Right kidney (tissue), 1 donor: Measurements from ENCODE around the gene HIP1.
"Not testable (repeated sequence)": the region's sequence is repeated elsewhere in the genome, so short reads cannot be mapped to it uniquely, and the experiment has no call there.

ENCODE experiments used
- DNase-seq: peaks from one replicate; pipeline ENCODE4 v3.0.0-alpha.2; 2016

Gene HIP1

DNA sequence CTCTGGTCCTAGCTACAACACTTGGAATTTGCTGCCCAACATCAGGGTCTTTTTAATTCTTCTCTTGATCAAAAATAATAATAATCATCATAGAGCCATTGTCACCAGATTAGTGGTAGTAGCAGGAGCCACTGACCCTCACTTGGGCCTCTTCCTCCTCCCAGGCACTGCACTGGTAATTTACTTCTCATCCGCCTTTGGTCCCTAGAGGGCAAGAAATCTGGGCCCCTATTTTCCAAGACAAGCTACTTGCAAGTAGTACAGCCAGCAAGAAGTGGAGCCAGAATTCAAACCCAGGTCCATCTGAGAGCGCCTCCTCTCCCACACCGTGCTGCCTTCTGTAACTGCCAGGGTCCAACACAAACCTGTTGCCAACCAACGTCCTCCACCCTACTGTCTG lies 125.4 kb downstream of the HIP1 start:
- DNase-seq = no peak

DNA sequence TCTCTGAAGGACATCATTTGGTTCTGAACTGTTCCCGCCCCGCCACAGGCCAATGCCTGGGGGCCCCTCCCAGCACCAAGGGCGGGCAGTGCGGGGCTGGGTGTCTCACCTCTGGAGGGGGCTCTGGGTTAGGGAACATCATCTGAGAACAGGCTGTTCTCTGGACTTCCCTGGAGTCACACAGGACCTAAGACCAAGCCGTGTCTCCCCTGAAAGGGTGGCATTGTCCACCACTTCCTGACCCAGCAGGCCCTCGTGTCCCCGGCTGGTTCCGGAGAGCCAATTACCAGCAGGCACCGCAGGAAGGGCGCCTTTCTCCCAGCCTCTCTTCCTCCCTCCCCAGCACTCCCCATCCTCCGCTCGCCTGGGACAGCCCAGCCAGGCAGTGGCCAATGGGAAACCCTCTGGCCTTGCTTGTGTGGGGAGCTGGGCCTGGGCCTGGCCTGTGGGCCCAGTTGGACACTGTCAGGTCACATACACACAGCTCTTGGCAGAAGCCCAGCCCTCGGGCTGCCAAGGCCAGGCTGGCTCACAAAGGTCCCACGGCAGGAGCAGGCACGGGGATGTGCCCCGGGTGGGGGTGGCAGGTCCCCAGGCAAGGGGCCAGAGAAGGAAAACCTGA lies 127.1 kb downstream of the HIP1 start:
- no peak for DNase-seq

- not testable (repeated sequence) for DNase-seq
These were observed 129.3 kb downstream of the HIP1 start for GRCh38 chr7:75609416-75609815.

DNA sequence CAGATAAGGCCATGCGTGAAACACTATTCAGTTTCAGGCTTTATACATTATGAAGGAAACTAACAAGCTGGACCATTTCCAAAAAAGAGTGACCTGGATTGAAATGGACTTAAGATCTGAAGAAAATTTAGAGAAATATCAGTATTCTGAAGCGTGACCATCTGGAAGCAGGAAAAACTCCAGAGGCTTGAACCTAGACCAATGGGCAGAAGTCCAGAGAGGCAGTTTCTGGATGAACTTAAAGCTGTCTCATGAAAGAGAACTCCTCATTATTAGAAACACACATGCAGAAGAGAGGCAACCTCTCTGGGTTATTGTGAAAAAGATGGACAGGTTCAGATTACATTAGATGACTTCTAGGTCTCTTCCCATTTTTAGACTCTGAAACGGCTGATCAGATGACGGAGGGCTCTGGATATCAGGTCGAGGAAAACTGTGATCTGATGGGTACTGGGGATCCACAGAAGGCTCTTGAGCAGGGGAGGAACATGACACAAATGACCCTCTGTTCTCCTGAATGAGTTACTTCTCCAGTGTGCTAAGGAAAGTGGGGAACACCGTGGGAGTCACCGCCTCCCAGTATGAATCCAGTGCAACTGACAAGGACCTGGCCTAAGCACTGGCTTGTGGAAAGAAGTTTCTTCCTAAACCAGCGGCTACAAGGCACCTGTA lies 130.2 kb downstream of the HIP1 start:
- DNase-seq = no peak

GRCh38 chr7:75604408-75604807 lies 134.3 kb downstream of the HIP1 start:
- no peak for DNase-seq

GRCh38 chr7:75602831-75603230 lies 135.9 kb downstream of the HIP1 start:
- not testable (repeated sequence) for DNase-seq

GRCh38 chr7:75601539-75601938 lies 137.2 kb downstream of the HIP1 start:
- DNase-seq = no peak

GRCh38 chr7:75600748-75601147 lies 138.0 kb downstream of the HIP1 start:
- not testable (repeated sequence) for DNase-seq

- DNase-seq = peak; percentile 82
These were observed 139.4 kb downstream of the HIP1 start for GRCh38 chr7:75599244-75599781.

- no peak for DNase-seq
These were observed 141.8 kb downstream of the HIP1 start for GRCh38 chr7:75596727-75597614.

- DNase-seq = no peak
These were observed 143.0 kb downstream of the HIP1 start for GRCh38 chr7:75595766-75596165.

DNA sequence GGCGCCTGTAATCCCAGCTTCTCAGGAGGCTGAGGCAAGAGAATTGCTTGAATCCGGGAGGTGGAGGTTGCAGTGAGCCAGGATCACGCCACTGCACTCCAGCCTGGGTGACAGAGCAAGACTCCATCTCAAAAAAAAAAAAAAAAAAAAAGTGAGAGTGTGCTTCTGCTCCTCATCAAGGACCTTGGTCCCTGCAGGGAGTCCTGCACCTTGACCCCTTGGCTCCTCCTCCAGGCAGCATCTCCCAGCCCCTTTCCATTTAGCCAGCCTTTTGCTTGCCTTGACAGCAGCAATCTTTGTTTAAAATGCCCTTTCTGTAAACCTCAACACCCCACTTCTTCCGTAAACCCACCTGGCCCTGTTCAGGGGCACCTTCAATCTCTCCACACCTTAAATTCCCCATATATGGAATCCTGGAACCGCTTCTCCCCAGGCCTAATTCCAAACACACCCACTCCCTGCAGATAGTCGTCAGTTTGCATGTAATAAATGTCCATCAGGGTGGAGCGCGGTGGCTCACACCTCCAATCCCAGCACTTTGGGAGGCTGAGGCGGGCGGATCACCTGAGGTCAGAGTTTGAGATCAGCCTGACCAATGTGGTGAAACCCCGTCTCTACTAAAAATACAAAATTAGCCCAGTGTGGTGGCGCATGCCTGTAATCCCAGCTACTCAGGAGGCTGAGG lies 145.1 kb downstream of the HIP1 start:
- not testable (repeated sequence) for DNase-seq

DNA sequence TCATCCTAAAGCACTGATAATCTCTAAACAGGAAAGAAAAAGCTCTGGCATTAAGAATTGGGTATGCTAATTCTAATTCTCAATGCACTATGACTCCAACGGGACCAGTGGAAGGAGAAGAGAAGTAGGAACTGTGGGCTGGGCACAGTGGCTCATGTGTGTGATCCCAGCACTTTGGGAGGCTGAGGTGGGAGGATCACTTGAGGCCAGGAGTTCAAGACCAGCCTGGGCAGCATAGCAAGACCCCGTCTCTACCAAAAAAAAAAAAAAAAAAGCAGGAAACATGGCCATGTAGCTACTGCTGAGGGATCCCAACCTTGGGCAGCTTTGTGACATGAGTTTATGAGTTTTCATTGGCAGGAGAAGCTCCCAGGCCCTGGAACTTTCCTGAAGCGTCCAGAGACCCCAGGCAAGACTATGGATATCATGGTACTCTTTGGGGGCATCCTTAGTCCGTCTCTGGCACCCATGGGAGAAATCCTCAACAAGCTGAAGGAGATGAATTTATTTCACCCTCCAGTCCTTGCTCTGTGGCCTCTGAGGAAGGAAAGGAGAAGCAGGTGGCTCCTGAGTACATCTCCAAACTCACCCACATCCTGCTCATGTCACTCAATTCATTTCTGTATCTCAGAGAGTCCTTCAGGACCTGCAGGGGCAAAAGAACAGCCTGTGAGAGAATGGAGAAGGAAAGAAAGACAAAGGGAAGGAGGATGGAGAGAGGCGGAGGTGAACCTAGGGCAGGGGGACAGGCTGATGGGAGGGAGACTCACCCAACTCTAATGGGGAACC lies 147.1 kb downstream of the HIP1 start:
- no peak for DNase-seq

DNA sequence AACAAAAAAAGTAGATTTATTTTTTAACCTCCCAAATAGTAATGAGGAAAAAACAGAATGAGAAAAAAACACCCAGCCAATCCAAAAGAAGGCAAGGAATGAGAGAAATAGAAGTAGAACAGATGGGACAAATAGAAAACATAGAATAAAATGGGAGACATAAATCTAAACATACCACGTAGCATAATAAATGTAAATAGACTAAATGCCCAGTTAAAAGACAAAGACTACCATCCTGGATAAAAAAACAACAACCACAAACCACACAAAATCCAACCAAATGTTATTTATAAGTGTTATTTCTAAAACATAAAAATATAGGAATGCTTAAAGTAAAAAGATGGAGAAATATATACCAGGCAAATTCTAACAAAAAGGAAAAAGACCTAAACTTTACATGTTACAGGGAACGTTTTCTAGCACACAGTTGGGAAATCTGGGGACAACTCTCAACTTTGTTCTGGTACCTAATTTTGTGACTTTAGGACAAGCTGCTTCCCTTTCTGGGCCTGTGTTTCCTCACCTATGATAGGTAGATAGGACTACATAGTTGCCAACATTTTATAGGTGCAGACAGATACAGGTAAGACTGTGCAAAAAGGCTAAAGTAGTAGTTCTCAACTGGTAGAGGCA lies 148.3 kb downstream of the HIP1 start:
- no peak for DNase-seq

GRCh38 chr7:75584354-75584753 lies 154.4 kb downstream of the HIP1 start:
- no peak for DNase-seq

GRCh38 chr7:75583255-75583654 lies 155.5 kb downstream of the HIP1 start:
- DNase-seq = no peak

DNA sequence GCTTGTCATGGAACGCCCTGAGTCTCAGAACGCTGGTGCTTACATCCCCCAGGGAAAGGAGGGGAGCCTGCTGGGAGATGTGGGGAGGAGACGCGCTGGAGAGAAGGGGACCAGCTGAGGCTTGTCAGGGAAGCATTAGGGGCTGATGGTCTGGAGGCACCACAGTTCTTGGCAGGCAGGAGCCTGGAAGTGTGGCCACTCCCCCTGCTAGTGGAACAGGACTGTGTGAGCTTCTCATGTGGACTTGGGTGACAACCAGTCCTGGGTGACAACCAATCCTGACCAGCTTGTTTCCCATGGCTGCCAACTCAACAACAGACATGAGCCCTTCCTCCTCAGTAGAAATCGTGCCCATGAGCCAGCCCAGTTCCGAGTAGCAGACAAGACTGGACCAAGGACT lies 158.8 kb downstream of the HIP1 start:
- no peak for DNase-seq

- DNase-seq = no peak
These were observed 160.7 kb downstream of the HIP1 start for GRCh38 chr7:75578081-75578480.

DNA sequence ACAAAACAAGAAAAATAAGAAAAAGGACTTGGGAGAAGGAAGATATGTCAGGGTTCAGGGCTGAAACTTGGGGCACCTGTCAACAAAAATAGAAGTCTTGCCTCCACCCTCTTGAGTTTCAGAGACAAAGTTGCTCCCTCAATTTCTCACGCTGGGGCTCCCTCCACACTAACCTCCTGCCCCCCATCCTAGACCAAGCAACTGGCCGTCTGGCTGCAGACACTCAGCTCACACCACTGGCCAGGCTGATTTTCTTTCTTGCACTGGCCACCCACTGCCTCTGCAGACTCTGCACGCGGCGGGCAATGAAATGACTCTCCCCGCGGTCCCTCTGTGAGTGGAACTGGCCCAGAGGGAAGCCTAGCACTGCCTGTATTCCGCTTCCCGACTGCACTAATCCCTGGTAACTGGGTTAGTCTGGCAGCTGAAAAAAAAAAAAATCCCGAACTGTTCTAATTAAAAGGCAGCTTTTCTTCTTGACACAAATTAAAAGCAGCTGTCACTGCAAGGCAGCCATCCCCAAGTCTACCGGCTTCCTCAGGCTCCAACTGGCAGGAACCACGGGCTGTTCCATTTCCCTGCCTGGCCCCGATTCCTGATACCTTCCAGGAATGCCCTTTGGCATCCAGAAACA lies 163.1 kb downstream of the HIP1 start:
- DNase-seq = no peak

DNA sequence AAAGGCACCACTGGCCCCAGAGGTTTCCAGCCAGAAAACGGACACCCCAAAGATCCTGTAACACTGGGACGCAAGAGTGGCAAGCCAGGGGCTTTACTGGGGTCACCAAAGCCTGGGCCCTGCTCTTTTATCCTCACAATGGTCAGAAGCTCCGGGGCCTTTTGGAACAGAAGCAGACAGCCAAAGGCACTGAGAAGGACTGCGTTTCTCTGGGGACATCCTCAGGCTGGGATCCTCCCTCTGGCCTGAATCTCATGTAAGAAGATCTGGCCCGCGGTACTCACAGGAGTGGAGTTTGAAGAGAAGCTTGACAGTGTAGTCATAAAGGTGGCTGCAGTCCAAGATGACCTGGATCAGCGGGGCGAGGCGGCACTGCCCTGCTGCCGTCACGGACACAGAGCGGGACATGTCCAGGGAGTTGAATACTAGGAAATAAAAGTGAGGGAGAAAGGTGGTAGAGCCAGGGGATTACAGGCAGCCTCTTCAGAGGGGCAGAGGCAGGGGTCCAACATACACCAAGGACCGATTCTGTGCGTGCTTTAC lies 165.2 kb downstream of the HIP1 start:
- DNase-seq = no peak
